ENCODE data around the gene CCDC178. TPM values are rescaled to one million over a fixed set of nuclear protein-coding genes. Genes with fewer than 3 reads are reported as not detected.
"Not testable (repeated sequence)": the region's sequence is repeated elsewhere in the genome, so short reads cannot be mapped to it uniquely, and the experiment has no call there.

The CCDC178 gene
- total RNA-seq, 2 donors from 2014 or later, result 1.6 TPM; not detected in 1

DNA sequence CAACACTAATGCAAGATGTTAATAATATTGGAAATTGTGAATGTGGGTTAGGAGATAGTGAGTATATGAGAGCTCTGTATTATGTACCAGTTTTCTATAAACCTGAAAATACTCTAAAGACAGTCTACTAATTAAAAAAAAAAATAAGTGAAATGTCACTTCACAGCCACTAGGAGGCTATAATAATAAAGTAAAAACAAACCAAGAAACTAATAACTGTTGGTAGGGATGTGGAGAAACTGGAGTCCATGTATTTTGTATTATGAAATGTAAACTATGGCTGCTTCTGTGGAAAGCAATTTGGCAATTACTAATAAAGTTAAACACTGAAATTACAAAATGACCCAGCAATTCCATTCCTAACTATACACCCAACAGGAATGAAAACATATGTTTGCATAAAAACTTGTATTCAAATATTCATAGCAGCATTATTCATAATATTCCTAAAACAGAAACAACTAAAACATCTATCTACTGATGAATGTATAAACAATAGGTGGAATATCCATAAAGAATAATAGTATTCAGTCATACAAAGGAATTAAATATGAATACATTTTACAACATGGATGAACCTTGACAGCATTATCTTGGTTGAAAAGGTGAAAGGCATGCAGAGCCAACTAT, 36.2 kb downstream of the CCDC178 start:
- H3K27me3 ChIP-seq (replicated peaks; ENCODE audit: insufficient read depth), result no peaks in the 10 kb centered on the region
- TF ChIP-seq, protein P1, sequence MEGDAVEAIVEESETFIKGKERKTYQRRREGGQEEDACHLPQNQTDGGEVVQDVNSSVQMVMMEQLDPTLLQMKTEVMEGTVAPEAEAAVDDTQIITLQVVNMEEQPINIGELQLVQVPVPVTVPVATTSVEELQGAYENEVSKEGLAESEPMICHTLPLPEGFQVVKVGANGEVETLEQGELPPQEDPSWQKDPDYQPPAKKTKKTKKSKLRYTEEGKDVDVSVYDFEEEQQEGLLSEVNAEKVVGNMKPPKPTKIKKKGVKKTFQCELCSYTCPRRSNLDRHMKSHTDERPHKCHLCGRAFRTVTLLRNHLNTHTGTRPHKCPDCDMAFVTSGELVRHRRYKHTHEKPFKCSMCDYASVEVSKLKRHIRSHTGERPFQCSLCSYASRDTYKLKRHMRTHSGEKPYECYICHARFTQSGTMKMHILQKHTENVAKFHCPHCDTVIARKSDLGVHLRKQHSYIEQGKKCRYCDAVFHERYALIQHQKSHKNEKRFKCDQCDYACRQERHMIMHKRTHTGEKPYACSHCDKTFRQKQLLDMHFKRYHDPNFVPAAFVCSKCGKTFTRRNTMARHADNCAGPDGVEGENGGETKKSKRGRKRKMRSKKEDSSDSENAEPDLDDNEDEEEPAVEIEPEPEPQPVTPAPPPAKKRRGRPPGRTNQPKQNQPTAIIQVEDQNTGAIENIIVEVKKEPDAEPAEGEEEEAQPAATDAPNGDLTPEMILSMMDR (IDR thresholded peaks at IDR 0.05), result no peak
- no peak overlapping the region for H3K4me3 ChIP-seq
- DNase-seq (ENCODE audit: low spot score) (no peak), ATAC-seq (ENCODE audit: insufficient number of reproducible peaks, low FRiP score, low read depth) (no peak)
- no peak overlapping the region for H3K27ac ChIP-seq
- no peaks in the 10 kb centered on the region for H3K4me1 ChIP-seq (ENCODE audit: control insufficient read depth in 1 of 2, low read depth in 2 of 2)
- H3K36me3 ChIP-seq, result no peaks in the 10 kb centered on the region
- H3K9me3 ChIP-seq, result no peaks in the 10 kb centered on the region

DNA sequence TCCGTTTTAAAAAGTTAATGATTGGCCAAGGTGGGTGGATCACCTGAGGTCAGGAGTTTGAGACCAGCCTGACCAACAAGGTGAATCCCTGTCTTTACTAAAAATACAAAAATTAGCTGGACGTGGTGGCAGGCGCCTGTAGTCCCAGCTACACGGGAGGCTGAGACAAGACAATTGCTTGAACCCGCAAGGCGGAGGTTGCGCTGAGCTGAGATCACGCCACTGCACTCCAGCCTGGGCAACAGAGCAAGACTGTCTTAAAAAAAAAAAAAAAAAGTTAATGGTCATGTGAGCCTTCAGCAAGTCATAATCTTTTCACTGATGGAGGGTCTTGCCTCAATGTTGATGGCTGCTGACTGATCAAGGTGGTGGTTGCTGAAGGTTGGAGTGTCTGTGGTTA, 41.6 kb downstream of the CCDC178 start:
- DNase-seq (ENCODE audit: low spot score); H3K9me3 ChIP-seq; H3K4me1 ChIP-seq (ENCODE audit: control insufficient read depth in 1 of 2, low read depth in 2 of 2); H3K4me3 ChIP-seq; H3K27ac ChIP-seq; H3K36me3 ChIP-seq; ATAC-seq (ENCODE audit: insufficient number of reproducible peaks, low FRiP score, low read depth); H3K27me3 ChIP-seq (replicated peaks; ENCODE audit: insufficient read depth): not testable (repeated sequence)

DNA sequence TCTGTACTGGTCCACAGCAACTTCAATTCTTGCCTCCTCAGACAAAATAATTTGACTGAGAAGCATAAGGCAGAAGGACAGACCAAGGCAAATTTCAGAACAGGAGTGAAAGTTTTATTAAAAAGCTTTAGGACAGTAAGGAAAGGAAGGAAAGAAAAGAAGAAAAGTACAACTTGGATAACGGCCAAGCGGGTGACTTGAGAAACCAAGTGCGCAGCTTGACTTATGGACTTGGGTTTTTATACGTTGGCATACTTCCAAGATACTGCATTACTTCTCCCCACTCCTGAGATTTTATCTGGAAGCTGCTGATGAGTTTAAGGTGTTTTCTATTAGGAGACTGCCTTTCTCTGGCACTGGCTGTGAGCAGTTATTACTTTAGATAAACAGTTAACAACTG, 64.7 kb downstream of the CCDC178 start:
- Histone ChIP-seq H3K4me1 (ENCODE audit: control insufficient read depth in 1 of 2, low read depth in 2 of 2) (no peaks in the 10 kb centered on the region), H3K27me3 (replicated peaks; ENCODE audit: insufficient read depth) (no peaks in the 10 kb centered on the region), H3K27ac (no peak overlapping the region), H3K36me3 (no peaks in the 10 kb centered on the region), H3K4me3 (no peak overlapping the region), H3K9me3 (no peaks in the 10 kb centered on the region)
- DNase-seq (ENCODE audit: low spot score) (no peak), ATAC-seq (ENCODE audit: insufficient number of reproducible peaks, low FRiP score, low read depth) (no peak)
- TF ChIP-seq, protein P1 (IDR thresholded peaks at IDR 0.05), result no peak

DNA sequence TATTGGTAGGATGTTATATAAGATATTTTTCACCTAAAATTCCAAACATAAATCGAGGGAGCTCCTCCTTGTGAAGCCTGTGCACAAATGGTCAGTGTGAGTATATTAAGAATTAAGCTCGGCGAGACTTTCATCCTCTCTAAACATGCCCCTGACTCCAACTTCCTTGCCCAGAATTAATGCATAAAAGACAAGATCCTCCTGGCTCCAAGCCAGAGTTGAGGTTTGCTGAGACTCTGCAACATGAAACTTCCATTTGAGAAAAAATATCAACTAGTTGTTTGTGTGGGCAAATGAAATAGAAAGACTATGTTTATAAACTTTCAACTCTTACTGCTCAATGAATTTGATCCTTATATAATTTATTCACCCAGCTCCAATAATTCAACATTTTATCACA, 68.1 kb downstream of the CCDC178 start:
- no peak for ATAC-seq (ENCODE audit: insufficient number of reproducible peaks, low FRiP score, low read depth)
- H3K9me3 ChIP-seq, result no peaks in the 10 kb centered on the region
- TF ChIP-seq, protein P1 (IDR thresholded peaks at IDR 0.05), result no peak
- H3K27ac ChIP-seq, result no peak overlapping the region
- no peaks in the 10 kb centered on the region for H3K27me3 ChIP-seq (replicated peaks; ENCODE audit: insufficient read depth)
- DNase-seq (ENCODE audit: low spot score), result no peak
- no peaks in the 10 kb centered on the region for H3K36me3 ChIP-seq
- no peak overlapping the region for H3K4me3 ChIP-seq
- H3K4me1 ChIP-seq (ENCODE audit: control insufficient read depth in 1 of 2, low read depth in 2 of 2), result no peaks in the 10 kb centered on the region

DNA sequence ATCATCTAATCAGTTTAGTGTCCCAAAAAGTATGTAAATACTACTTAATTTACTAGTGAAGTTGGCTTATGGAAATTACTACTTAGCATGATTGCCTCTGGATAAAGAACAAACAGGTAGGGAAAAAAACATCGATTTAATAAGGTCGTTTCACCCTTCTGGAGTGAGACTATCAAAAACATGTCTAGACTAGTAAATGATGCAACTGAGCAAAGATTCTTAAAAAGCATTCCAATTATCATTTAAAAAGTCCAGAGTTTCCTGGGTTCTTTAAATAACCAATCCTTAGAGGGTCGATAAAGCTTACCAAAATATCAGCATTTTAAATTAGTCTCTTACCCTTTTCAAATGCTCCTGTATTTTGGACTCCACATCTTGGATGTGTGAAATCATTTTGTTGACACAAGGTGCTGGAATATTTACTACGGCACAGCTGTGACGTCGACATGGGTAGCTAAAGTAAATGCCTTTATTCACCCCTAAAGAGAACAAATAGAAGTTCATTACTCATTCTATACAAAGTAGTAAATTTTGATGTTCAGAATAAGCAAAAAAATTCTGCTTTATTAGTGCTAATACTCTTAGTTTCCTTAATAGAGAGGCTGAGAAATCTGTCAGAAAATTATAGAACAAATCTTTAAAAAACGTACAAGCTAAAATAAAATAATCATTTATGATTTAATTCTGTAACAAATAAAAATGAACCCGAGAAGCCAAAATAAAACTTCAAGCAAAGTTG, 70.6 kb downstream of the CCDC178 start:
- TF ChIP-seq, protein P1 (IDR thresholded peaks at IDR 0.05), result no peak

More for the DNA sequence above, 70.6 kb downstream of the CCDC178 start:
- no peak for ATAC-seq (ENCODE audit: insufficient number of reproducible peaks, low FRiP score, low read depth)
- H3K4me1 ChIP-seq (ENCODE audit: control insufficient read depth in 1 of 2, low read depth in 2 of 2), result no peaks in the 10 kb centered on the region
- no peak for DNase-seq (ENCODE audit: low spot score)
- H3K27me3 ChIP-seq (replicated peaks; ENCODE audit: insufficient read depth), result no peaks in the 10 kb centered on the region
- H3K36me3 ChIP-seq, result no peaks in the 10 kb centered on the region
- H3K27ac ChIP-seq, result no peak overlapping the region
- H3K4me3 ChIP-seq, result no peak overlapping the region
- no peaks in the 10 kb centered on the region for H3K9me3 ChIP-seq
